DMS79 treated with DMSO at 0.1 percent for 48 hours (cell line): ENCODE data around the gene THAP4.
A peak's percentile ranks its signal among the peaks of the same experiment; 100 is the strongest.

Experiments
- DNase-seq: peaks from one replicate; lab custom pipeline; 2025; lab: John Stamatoyannopoulos, UW

THAP4 gene

DNA sequence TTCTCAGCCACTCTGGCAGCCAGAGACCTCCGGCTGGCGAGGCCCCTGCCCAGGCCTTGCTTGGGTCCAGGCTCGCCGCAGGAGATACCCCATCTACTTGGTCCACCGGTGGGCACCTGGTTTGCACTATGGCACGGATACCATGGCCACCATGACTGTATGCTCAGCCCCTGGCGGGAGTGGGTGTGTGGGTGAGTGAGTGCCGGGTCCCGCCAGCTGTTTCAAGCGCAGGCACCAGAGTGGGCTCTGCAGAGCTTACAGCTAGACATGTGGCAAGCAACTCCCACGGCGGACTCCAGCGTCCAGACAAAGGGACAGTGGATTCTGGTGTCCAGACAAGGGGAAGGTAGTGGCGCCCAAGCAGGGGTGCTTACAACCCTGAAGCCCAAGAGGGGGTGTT is 2.0 kb upstream of the THAP4 start:
- DNase-seq = no peak

DNA sequence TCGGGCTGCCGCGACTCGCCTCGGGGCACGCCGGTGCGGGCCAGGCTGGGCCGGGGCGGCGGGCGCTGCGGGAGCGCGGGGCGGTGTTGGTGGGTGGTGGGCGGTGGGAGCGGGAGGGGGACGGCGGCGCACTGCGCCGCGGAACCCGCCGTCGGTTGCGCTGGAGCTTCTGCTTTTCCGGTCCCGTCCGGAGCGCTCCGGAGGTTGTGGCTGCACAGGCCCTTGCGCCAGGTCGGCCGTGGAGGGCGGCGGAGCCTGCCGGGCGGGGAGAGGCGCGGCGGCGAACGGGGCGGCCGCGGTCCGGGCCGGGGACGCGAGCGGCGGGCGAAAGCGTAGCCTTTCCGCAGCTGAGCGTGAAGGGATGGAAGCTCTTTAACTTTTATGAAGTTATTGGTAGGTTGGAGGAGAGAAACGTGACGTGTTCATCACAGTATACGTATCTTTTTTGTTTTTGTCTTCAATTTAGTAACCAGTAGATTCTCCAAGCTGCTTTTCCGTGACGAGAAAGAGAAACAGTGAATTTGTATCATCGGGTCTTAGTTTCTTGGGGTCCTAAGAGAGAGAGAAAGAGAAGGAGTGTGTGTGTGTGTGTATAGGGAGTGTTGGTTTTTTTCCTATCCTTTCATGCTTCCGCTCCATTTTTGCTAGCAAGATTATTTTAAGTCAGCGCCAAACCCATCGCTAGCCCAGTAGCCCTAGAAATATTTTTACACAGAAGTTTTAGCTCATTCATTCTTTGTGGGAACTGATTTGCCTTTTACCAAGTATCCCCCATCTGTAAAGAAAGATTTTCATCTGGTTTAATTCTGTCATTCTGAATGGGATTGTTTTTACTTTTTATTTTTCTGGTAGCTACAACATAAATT is 1.1 kb upstream of the THAP4 start:
- no peak for DNase-seq

DNA sequence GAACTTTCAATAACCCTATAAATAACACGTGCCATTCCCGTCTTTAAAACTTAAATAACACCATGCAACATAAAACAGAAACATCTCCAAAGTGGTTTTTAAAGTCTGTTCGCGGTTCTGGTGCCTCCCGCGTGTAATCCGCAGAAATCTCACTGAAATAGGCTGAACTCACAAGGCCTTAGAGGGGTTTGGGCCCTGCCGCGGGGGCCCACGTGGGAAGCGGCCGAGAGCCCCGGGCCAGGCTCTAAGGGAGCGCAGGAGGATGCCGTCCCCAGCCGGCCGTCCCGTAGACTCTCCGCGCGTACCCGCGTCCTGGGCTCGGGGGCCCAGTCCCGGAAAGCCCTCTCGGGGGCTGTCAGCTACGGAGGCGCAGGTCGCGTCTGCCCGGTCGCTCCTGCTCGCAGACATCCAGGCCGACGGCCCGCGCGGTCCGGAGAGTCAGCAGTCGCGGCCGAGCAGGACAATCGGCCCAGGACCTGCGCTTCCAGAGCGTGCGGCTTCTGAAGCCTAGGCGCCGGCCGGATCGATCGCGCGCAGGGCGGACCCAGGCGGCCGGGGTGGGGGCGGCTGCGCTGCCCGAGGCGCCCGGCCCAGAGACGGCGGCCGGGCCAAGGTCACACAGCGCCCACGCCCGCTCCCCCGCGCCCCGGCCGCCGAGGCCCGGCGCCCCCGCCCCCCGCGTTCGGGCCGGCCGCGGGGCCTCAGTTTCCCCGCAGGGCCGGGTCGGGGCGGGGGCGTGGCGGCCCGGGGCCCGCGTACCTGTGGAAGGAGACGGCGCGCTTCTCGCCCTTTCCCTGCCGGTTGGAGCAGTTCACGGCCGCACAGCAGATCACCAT is 558 bp downstream of the THAP4 start:
- DNase-seq = no peak

DNA sequence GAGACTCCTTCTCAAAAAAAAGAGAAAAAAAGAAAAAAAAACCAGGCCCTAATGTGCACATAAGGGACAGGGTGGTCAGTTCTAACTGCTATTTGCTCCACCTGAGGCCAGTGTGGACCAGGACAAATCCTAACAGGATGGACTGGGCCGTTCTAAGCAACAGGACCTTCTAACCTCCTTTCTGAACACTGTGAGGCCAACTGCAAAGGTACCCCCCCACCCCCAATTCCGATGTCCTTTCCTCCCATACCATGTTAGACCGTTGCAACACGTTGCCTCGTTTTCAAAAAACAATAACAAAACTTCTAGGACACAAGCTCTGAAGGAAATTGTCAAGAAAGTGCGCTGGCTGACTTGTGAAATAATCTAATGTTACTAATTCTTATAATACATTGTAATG is 1.2 kb downstream of the THAP4 start:
- no peak for DNase-seq

DNA sequence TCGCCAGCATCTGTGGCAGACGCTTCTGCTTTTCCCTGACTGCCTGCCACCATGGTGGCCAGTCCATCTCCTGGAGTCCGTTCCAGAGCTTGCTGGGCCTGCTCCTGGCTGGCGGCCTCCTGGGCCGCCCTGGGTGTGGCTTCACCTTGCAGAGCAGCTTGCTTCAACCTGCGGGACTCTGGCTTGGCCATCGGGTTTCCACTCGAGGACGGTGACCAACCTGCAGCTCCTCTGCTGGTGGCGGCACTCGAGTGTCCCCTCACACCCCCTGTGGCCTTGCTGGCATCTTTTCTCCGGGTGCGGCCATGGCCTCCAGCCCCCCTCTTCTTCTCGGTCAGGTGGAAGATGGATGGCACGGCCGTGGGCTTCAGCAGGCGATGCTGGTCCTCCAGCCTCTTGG is 3.4 kb downstream of the THAP4 start:
- DNase-seq = no peak

DNA sequence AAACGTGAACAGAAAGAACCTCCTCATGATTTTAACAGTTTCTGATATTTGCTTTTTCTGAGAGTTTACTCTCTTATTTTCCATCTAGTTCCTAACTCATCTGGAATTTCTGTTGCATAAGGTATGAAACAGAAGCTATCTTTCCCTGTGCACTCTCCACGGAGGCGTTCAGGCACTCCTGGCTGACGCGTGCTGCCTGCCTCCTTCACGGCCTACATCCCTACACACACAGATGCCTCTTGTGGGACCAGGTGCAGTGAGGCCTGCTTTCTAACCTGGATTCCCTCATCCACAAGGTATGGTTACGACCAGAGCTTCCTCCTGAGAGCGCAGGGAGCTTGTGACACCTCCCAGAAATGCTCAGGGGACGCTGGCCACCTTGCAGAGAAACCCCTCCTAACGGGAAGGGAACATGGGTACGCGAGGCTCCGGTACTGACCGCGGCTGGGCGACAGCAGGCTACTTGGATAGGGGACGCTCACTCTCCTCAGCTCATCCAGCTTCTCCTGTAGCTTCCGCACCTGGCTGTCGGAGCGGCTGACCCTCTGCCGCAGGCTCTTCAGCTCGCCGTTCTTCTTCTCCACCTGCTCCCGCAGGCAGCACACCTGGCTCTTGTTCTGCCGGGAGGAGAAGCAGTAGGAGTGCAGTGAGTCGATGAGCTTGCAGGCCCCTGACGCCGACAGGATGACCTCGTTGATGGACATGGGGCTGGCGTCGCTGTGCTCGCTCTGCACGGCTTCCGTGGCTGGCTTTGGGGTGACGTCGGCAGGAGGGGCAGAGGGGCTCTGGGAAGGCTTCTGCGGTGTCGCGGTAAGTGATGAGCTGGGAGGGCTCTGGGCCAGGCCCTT is 4.3 kb downstream of the THAP4 start:
- peak; percentile 44 for DNase-seq

DNA sequence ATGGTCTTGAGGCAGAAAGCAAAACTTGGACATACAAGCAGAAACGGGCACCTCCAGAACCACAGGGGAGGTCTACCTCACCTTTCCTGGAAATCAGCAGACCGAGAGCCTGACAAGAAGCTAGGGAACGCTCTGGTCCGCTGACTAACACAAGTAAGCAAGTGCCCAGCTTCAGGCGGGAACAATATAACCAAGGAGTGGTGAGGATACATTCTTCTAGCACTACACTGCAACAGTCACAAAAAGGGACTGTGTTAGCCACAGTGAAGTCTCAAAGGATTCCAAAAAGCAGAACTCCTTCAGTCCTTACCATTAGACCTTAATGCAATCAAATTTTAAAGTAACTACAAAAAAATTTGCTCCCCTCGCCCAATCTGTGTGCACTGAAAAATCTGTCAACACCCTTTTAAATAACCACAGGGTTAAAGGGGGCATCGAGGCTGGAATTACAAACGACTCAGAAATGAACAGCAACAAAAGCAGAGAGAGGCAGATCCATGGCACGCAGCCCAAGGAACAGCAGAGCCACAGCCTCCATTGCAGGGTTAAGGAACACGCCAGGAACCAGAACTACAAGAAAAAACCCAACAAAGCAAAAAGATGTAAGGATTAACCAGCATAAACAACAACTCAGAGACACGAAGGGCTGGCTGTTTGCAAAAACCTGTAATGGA is 7.1 kb downstream of the THAP4 start:
- DNase-seq = no peak

DNA sequence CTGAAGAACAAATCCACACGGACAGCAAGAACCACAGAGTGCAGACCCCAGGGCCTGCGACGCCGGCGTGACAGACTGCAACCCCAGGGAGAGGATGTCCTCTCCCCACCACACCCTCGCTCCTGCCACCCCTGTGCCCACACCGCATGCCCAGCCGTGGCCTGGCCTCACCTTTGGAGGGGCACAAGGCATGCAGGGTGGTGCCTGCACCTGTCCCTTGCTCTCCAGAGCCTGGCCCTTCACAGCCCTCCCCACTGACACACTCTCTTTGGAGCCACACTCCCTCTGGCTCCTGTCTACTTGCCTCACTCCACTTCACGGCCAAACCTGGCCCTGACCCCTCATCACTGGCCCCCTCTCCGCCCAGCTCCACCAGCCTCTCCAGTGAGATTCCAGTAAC is 9.3 kb downstream of the THAP4 start:
- DNase-seq = no peak

DNA sequence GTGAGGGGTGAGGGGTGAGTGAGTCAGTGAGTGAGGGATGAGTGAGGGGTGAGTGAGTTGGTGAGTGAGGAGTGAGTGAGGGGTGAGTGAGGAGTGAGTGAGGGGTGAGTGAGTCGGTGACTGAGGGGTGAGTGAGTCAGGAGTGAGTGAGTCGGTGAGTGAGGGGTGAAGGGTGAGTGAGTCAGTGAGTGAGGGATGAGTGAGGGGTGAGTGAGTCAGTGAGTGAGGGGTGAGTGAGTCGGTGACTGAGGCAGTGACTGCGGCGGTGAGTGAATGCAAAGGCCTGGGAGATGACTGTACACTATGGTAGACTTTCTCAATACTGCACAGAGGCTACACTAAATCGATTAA is 16.6 kb downstream of the THAP4 start:
- no peak for DNase-seq

DNA sequence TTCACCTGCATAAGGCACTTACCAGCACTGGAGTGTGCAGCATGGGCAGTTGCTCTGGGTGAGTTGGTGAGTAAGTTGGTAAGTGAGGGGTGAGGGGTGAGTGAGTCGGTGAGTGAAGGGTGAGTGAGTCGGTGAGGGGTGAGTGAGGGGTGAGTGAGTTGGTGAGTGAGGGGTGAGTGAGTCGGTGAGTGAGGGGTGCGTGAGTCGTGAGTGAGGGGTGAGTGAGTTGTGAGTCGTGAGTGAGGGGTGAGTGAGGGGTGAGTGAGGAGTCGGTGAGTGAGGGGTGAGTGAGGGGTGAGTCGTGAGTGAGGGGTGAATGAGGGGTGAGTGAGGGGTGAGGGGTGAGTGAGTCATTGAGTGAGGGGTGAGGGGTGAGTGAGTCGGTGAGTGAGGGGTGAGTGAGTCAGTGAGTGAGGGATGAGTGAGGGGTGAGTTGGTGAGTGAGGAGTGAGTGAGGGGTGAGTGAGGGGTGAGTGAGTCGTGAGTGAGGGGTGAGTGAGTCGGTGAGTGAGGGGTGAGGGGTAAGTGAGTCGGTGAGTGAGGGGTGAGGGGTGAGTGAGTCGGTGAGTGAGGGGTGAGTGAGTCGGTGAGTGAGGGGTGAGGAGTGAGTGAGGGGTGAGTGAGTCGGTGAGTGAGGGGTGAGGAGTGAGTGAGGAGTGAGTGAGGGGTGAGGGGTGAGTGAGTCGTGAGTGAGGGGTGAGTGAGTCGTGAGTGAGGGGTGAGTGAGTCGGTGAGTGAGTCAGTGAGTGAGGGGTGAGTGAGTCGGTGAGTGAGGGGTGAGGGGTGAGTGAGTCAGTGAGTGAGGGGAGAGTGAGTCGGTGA is 17.1 kb downstream of the THAP4 start:
- no peak for DNase-seq

DNA sequence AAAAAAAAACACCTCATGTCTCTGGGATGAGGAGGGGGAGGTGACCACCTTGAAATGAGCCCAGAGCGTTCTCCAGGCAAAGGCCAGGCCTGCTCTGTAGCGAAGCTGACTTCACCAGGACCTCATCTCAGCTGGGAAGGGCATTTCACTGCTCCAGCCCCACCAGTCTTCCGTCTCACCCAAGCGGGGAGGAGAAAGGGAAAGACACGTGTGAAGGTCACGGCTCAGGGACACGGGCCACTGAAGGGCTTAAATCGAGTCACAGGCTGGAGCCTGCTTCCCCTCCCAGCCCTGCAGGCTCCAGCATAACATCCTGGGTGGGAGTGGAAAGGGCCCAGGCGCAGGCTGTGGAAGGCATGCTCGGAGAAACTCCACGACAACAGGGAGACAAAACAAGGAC is 18.1 kb downstream of the THAP4 start:
- no peak for DNase-seq

DNA sequence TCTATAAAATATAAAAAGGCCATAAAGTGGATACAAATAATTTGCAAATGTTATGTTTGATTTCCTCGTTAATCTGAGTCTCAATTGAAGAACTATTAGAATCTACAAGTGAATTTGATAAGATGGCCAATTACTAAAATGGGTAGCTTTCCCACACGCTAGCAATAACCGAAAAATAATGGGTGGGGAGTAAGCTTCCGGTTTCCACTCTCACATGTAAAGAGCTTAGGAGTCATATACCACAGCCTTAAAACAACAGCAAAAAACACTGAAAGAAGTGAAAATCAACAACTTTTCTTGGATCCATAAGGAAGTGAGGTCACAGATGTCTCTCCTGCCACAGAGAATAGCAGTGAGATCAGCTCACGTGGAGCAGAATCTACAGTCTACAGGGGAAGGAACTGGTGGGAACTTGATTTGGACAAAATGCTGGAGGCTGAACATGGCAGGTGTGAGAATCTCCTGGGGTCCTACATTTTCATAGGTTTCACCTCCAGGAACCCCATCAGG is 18.6 kb downstream of the THAP4 start:
- DNase-seq = no peak

DNA sequence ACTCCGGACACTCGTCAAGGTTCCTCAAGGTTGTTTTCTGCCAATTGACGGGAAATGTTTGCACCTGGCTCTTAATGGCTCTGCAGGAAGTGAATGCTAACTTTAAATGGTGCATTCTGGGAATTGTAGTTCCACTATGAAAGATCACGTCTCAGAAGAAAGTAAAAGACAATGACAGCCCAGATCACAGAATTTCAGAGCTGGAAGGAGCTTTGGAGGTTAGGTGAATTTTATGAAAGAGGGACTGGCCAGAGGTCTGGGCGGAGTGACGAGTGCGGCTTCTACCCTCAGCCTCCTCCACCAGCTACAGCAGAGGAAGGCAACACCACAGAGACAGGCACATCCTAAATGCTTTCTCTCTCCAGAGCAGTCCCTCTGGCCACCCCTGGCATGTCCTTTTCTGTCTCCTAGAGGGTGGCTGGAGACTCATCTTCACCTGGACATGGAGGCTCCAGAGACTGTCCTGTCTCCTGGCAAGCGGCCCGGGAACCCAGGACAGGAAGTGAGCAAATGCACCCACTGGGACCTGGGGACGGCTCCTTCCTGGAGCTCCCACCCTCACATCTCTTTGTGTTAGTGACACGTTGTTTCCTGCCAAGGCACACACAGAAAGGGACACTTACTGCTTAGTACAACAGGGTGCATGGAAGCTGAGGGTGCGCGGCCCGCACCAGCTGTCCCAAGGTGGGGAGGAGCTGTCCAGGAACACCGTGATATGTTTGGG is 19.4 kb downstream of the THAP4 start:
- DNase-seq = no peak

DNA sequence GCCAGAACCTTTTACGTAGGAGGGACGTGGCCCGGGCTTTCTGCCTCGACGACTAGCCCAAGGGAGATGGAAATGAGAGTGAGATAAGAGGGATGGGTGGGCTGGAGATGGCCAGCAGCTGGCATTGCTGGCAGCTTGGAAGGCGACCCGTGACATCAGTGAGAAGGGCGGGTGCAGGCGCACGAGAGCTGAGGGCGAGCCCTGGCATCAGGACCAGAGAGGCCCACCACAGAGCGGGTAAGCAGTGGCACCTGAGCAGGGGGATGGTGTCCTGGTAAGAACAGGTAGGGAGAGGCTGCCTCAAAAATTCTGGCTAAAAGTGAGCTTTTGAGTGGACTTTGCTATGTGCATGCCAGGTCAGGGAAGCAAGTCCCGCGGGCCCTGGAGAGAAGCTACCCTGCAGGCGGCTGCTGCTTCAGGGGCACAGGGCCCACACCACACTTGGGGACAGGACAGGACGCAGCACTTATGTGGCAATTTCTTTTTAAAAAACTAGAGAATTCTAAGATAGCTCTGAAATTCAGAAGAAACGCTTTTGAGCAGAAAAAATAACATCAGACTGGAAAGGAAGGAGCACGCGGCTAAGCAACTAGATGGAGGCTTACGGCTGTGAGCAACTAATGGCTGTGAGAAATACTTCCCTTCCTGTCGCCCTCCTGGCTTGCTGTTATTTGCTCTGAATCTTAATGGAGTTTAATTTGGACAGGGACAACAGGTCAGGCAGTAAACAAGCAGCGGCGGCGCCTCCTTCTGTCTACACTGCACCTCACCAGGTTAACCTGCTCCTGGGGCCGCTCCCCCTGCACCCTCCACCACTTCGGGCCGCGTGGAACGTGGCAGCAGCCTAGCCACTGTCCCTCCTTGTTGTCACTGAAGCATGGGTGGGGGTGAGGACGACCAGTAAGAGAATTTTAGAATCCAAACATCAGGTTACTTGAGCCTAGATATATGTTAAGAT is 20.5 kb downstream of the THAP4 start:
- DNase-seq = no peak

DNA sequence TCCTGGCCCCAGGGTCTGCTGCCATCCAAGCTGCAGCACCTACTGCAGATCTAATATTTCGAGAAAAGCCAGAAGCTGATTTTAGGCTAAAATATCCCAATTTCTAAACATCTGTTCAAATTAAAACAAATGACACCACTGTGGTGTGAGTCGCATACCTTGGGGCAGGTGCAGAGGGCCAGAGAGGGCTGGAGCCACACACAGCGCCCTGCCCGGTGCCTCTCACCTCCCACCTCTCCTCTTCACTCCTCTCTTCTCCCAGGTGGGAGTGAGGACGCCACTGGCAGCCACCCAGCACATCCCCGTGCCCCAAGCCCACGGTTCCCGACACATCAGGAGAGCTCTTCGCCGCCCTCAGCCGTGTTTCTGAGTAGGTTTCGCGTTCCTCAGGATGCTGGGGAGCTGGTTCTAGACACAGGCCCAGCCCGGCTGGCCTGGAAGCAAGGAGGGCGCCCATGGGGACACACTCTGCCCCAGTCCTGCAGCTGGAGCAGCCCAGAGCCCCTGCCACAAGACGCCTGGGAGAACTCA is 21.4 kb downstream of the THAP4 start:
- DNase-seq = no peak

DNA sequence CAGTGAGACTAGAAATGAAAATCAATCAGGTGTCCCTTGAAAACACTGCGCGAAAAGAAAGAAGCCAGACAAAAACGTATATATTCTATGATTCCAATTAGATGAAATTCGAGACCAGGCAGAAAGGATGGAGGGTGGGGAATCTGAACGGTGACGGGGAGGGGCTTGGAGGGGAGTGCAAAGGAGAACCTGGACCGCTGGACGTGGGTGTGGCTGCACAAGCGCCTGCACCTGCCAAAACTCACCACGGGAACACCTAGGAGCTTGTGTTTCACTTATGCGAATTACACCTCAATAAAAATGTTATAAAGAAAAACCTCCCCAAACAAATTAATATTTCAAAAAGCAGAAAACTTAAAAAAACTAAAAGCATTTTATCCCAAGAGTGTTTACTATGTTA is 21.9 kb downstream of the THAP4 start:
- no peak for DNase-seq

DNA sequence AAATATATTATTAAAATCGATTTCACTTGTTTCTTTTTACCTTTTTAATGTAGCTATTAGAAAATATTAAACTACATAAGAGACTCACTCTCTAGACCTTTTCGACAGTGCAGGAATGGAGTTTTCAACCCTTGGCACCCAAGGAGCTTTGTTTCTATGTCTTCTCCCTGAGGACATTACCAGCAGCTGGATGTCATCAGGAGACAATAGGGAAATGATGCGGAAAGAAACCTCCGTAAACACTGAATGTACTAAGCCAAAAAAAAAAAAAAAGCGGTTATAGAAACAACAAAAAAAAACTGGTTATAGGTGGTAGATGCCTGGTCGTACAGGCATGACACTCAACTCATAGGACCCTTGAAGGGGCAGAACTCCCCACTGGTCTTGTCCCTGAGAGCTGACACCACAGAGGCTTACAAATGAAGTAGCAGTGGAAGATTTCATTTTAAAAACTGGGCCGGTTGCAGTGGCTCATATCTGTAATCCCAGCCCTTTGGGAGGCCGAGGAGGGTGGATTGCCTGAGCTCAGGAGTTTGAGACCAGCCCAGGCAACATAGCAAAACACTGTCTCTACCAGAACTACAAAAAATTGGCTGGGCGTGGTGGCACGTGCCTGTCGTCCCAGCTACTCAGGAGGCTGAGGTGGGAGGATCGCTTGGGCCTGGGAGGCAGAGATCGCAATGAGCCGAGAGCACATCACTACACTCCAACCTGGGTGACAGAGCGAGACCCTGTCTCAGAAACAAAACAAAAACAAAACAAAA is 23.8 kb downstream of the THAP4 start:
- peak; percentile 40 for DNase-seq
